GM10266 (cell line): ENCODE data around the gene P2RY14.

Experiments
- DNase-seq: peaks from one replicate; pipeline ENCODE4 v3.0.0; 2012; ENCODE audit errors: extremely low spot score
- CTCF ChIP-seq: IDR thresholded peaks from 2 replicates; pipeline ENCODE4 v1.5.1; 2012; ENCODE audit warnings: mild to moderate bottlenecking, low read depth; ENCODE audit not compliant: control insufficient read depth, insufficient read depth; ENCODE audit errors: missing control alignments

Gene P2RY14

GRCh38 chr3:151278230-151278629 lies at the start of gene P2RY14:
Gene P2RY14, minus strand, starts transcription at chr3:151278542. Its CDS starts 64,226 bp downstream, at chr3:151214316.
- no peak for TF ChIP-seq CTCF
- DNase-seq, result no peak

GRCh38 chr3:151327571-151328198 lies 49.3 kb upstream of the P2RY14 start:
- TF ChIP-seq CTCF, result peak; percentile 48
- DNase-seq, result peak; percentile 16

GRCh38 chr3:151322511-151322910 lies 44.2 kb upstream of the P2RY14 start:
- no peak for TF ChIP-seq CTCF
- DNase-seq, result no peak

- TF ChIP-seq CTCF, result no peak
- no peak for DNase-seq
Measured at GRCh38 chr3:151321526-151321925, 43.2 kb upstream of the P2RY14 start.

- no peak for DNase-seq
- TF ChIP-seq CTCF, result no peak
Measured at GRCh38 chr3:151320131-151320530, 41.8 kb upstream of the P2RY14 start.

GRCh38 chr3:151319628-151320027 lies 41.3 kb upstream of the P2RY14 start:
- DNase-seq, result no peak
- no peak for TF ChIP-seq CTCF

GRCh38 chr3:151318991-151319390 lies 40.6 kb upstream of the P2RY14 start:
- TF ChIP-seq CTCF, result no peak
- no peak for DNase-seq
